H9 (cell line): ENCODE measurements around the gene IQCE. TPM values are rescaled to one million over a fixed set of nuclear protein-coding genes. Genes with fewer than 3 reads are reported as not detected.

Experiments
- DNase-seq: peaks from one replicate; pipeline ENCODE4 v3.0.0-alpha.2; 2017
- H2AFZ ChIP-seq: one replicate; pipeline ENCODE4 v1.6.1; 2013; ENCODE audit warnings: mild to moderate bottlenecking, low read length, control low read depth, moderate library complexity
- H2AK5ac ChIP-seq: 2 replicates; pipeline ENCODE4 v1.6.1; 2013; ENCODE audit warnings: low read length, control low read depth, mixed read lengths; ENCODE audit not compliant: insufficient read length
- H2BK120ac ChIP-seq: one replicate; pipeline ENCODE4 v1.6.1; 2013; ENCODE audit warnings: low read depth, mild to moderate bottlenecking, low read length, control low read depth, inconsistent platforms; ENCODE audit not compliant: poor library complexity, severe bottlenecking
- H2BK12ac ChIP-seq: 2 replicates; pipeline ENCODE4 v1.6.1; 2013; ENCODE audit warnings: low read length, control low read depth, mixed read lengths, low read depth; ENCODE audit not compliant: insufficient read length
- H2BK15ac ChIP-seq: 2 replicates; pipeline ENCODE4 v1.6.1; 2013; ENCODE audit warnings: low read depth, low read length, control low read depth
- H2BK20ac ChIP-seq: one replicate; pipeline ENCODE4 v1.6.1; 2013; ENCODE audit warnings: low read depth, mild to moderate bottlenecking, low read length, control low read depth, inconsistent platforms; ENCODE audit not compliant: poor library complexity, severe bottlenecking
- H2BK5ac ChIP-seq: 2 replicates; pipeline ENCODE4 v1.6.1; 2013; ENCODE audit warnings: low read length, control low read depth, mixed read lengths; ENCODE audit not compliant: insufficient read length
- H3K14ac ChIP-seq: 2 replicates; pipeline ENCODE4 v1.6.1; 2013; ENCODE audit warnings: low read length, control low read depth; ENCODE audit not compliant: insufficient read depth
- H3K18ac ChIP-seq: 2 replicates; pipeline ENCODE4 v1.6.1; 2013; ENCODE audit warnings: low read depth, mild to moderate bottlenecking, mixed read lengths, low read length, control low read depth; ENCODE audit not compliant: insufficient read length
- H3K23ac ChIP-seq: 2 replicates; pipeline ENCODE4 v1.6.1; 2013; ENCODE audit warnings: low read length, control low read depth, mixed read lengths, low read depth; ENCODE audit not compliant: insufficient read length
- H3K23me2 ChIP-seq: 2 replicates; pipeline ENCODE4 v1.6.1; 2013; ENCODE audit warnings: low read depth, mild to moderate bottlenecking, mixed read lengths, low read length, control low read depth; ENCODE audit not compliant: insufficient read length, poor library complexity, severe bottlenecking
- H3K27ac ChIP-seq: 2 replicates; pipeline ENCODE4 v1.5.1; 2013; ENCODE audit warnings: low read length, control low read depth, mixed read lengths, low read depth; ENCODE audit not compliant: insufficient read length
- H3K27me3 ChIP-seq: 2 replicates; pipeline ENCODE4 v1.6.1; 2013; ENCODE audit warnings: low read length, control low read depth, inconsistent platforms; ENCODE audit not compliant: insufficient read depth
- H3K4ac ChIP-seq: 2 replicates; pipeline ENCODE4 v1.6.1; 2013; ENCODE audit warnings: low read depth, mild to moderate bottlenecking, control low read depth, inconsistent platforms, low read length, moderate library complexity
- H3K4me1 ChIP-seq: 2 replicates; pipeline ENCODE4 v1.6.1; 2013; ENCODE audit warnings: low read length, control low read depth, inconsistent platforms; ENCODE audit not compliant: insufficient read depth
- H3K4me2 ChIP-seq: 2 replicates; pipeline ENCODE4 v1.6.1; 2013; ENCODE audit warnings: low read length, control low read depth, mixed read lengths; ENCODE audit not compliant: insufficient read length, insufficient read depth
- H3K56ac ChIP-seq: 2 replicates; pipeline ENCODE4 v1.6.1; 2013; ENCODE audit warnings: low read depth, mild to moderate bottlenecking, mixed read lengths, low read length, control low read depth; ENCODE audit not compliant: insufficient read length
- H3K79me1 ChIP-seq: 2 replicates; pipeline ENCODE4 v1.6.1; 2013; ENCODE audit warnings: low read depth, mild to moderate bottlenecking, moderate library complexity, low read length, control low read depth, inconsistent platforms; ENCODE audit not compliant: insufficient read depth, poor library complexity, severe bottlenecking
- H3K79me2 ChIP-seq: 2 replicates; pipeline ENCODE4 v1.6.1; 2013; ENCODE audit warnings: low read length, control low read depth, inconsistent platforms; ENCODE audit not compliant: insufficient read depth
- H3K9ac ChIP-seq: 2 replicates; pipeline ENCODE4 v1.6.1; 2013; ENCODE audit warnings: low read length, control low read depth, mixed read lengths; ENCODE audit not compliant: insufficient read length; ENCODE audit errors: extremely low read depth
- H3K9me3 ChIP-seq: one replicate; pipeline ENCODE4 v1.6.1; 2013; ENCODE audit warnings: low read depth, low read length, inconsistent platforms; ENCODE audit not compliant: control insufficient read depth
- H3T11ph ChIP-seq: one replicate; pipeline ENCODE4 v1.6.1; 2013; ENCODE audit warnings: mild to moderate bottlenecking, low read length, control low read depth, inconsistent platforms
- H4K20me1 ChIP-seq: one replicate; pipeline ENCODE4 v1.6.1; 2013; ENCODE audit not compliant: control insufficient read depth, insufficient read length, insufficient read depth
- H4K5ac ChIP-seq: 2 replicates; pipeline ENCODE4 v1.6.1; 2013; ENCODE audit warnings: low read depth, mild to moderate bottlenecking, mixed read lengths, low read length, control low read depth; ENCODE audit not compliant: insufficient read length
- H4K8ac ChIP-seq: replicated peaks from 2 replicates; pipeline ENCODE4 v1.6.1; 2013; ENCODE audit warnings: low read length, control low read depth, mixed read lengths, low read depth; ENCODE audit not compliant: insufficient read length
- H4K91ac ChIP-seq: 2 replicates; pipeline ENCODE4 v1.6.1; 2013; ENCODE audit warnings: low read depth, mild to moderate bottlenecking, moderate library complexity, mixed read lengths, low read length, control low read depth; ENCODE audit not compliant: insufficient read length
- H3K27ac Mint-ChIP-seq, 3 experiments: 2 replicates in 2 of 3; 3 replicates in 1 of 3; pipeline ENCODE4 v1.8.0; 2020 to 2021; ENCODE audit warnings: mixed read lengths in 3 of 3, mild to moderate bottlenecking in 1 of 3, moderate library complexity in 1 of 3
- H3K27me3 Mint-ChIP-seq: 2 replicates; pipeline ENCODE4 v1.8.0; 2021; ENCODE audit warnings: low read depth, mild to moderate bottlenecking, moderate library complexity, mixed read lengths
- H3K36me3 Mint-ChIP-seq, 3 experiments: 2 replicates in 2 of 3; 3 replicates in 1 of 3; pipeline ENCODE4 v1.8.0; 2020 to 2021; ENCODE audit warnings: low read depth in 3 of 3, mixed read lengths in 3 of 3; ENCODE audit not compliant: insufficient read depth in 1 of 3
- H3K4me1 Mint-ChIP-seq, 2 experiments: 2 replicates each; pipeline ENCODE4 v1.8.0; 2020; ENCODE audit warnings: mixed read lengths in 2 of 2
- H3K4me3 Mint-ChIP-seq, 2 experiments: 2 replicates in 1 of 2; 3 replicates in 1 of 2; pipeline ENCODE4 v1.8.0; 2020 to 2021; ENCODE audit warnings: mild to moderate bottlenecking in 2 of 2, mixed read lengths in 2 of 2, moderate library complexity in 1 of 2
- H3K9me3 Mint-ChIP-seq, 2 experiments: 2 replicates in 1 of 2; 3 replicates in 1 of 2; pipeline ENCODE4 v1.8.0; 2020; ENCODE audit warnings: mild to moderate bottlenecking in 2 of 2, mixed read lengths in 2 of 2, moderate library complexity in 1 of 2
- WGBS: extraction: QIAGEN DNeasy Blood & Tissue Kit; methylation state at CpG from one replicate; pipeline ENCODE4 v1.1.7; 2013; ENCODE audit warnings: missing lambda C conversion rate, low lambda C conversion rate, mixed read lengths; ENCODE audit not compliant: insufficient read length; ENCODE audit errors: extremely low coverage; 5-methylcytosine and 5-hydroxymethylcytosine counted together
- total RNA-seq: library from RNA; stranded (reverse); gene quantifications from 2 replicates; pipeline ENCODE4 v1.2.1, GENCODE V29; 2021
- TF ChIP-seq, protein P1 (sequence below): fragments of 200-600 bp; sonication (generic); conservative IDR thresholded peaks from 3 replicates; pipeline ENCODE4 v1.8.0; 2021; ENCODE audit warnings: antibody characterized with exemption, mild to moderate bottlenecking

The IQCE gene
- total RNA-seq, 1 experiment from 2014 or later = 7.0 TPM

DNA sequence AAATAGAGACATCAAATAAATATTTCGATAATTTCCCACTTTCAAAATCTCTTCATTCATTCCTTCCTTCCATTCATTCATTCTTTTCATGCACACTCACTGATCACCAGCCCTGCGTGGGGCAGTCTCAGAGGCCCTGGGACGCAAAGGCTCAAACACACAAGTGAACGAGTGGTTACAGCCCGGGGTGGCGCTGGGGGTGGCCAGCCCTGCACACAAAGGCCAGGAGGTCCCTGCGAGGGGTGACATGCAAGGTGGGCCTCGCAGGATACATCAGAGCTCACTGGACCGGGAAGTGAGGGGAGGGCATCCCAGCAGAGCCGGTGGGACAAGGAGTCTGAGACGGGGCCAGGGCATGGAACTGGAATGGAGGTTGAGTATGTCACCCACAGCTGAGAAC, 43.1 kb downstream of the IQCE start:
- H3K4ac ChIP-seq = no peak overlapping the region
- no peak overlapping the region for H3K9ac ChIP-seq
- H4K8ac ChIP-seq = no peak overlapping the region
- no peak overlapping the region for H2BK20ac ChIP-seq
- no peak overlapping the region for H2BK5ac ChIP-seq
- no peaks in the 10 kb centered on the region for H3K27me3 ChIP-seq
- no peak overlapping the region for H3K56ac ChIP-seq
- no peaks in the 10 kb centered on the region for H3K79me1 ChIP-seq
- H2BK120ac ChIP-seq = no peak overlapping the region
- no peaks in the 10 kb centered on the region for H3K23me2 ChIP-seq
- peaks cover 2% of the 10 kb centered on the region for H4K20me1 ChIP-seq
- no peak overlapping the region for H4K5ac ChIP-seq
- H2BK15ac ChIP-seq = no peak overlapping the region
- H2AFZ ChIP-seq = no peak overlapping the region
- no peak overlapping the region for H4K91ac ChIP-seq
- no peak overlapping the region for H3T11ph ChIP-seq
- H3K9me3 ChIP-seq = no peaks in the 10 kb centered on the region
- no peak overlapping the region for H3K4me3 Mint-ChIP-seq
- peaks cover 4 to 8% (median 5%) of the 10 kb centered on the region in 3 experiments; a peak in 5 of 7 replicates for H3K36me3 Mint-ChIP-seq
- no peak for DNase-seq
- no peak overlapping the region for H3K4me2 ChIP-seq
- WGBS = 100% methylated on average over 1 of the region's 11 CpGs
- no peak overlapping the region for H2BK12ac ChIP-seq
- no peak overlapping the region for H3K18ac ChIP-seq
- no peaks in the 10 kb centered on the region for H3K4me1 Mint-ChIP-seq
- H3K27ac Mint-ChIP-seq = no peak overlapping the region; a peak in 1 of 7 replicates
- H3K4me1 ChIP-seq = no peaks in the 10 kb centered on the region
- H3K9me3 Mint-ChIP-seq = no peaks in the 10 kb centered on the region
- no peaks in the 10 kb centered on the region for H3K27me3 Mint-ChIP-seq
- H3K14ac ChIP-seq = no peak overlapping the region
- TF ChIP-seq, protein P1, sequence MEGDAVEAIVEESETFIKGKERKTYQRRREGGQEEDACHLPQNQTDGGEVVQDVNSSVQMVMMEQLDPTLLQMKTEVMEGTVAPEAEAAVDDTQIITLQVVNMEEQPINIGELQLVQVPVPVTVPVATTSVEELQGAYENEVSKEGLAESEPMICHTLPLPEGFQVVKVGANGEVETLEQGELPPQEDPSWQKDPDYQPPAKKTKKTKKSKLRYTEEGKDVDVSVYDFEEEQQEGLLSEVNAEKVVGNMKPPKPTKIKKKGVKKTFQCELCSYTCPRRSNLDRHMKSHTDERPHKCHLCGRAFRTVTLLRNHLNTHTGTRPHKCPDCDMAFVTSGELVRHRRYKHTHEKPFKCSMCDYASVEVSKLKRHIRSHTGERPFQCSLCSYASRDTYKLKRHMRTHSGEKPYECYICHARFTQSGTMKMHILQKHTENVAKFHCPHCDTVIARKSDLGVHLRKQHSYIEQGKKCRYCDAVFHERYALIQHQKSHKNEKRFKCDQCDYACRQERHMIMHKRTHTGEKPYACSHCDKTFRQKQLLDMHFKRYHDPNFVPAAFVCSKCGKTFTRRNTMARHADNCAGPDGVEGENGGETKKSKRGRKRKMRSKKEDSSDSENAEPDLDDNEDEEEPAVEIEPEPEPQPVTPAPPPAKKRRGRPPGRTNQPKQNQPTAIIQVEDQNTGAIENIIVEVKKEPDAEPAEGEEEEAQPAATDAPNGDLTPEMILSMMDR = no peak
- no peak overlapping the region for H3K23ac ChIP-seq
- no peaks in the 10 kb centered on the region for H3K79me2 ChIP-seq
- no peak overlapping the region for H3K27ac ChIP-seq
- H2AK5ac ChIP-seq = no peak overlapping the region
